ENCODE measurements around the gene DCK. TPM values are rescaled to one million over a fixed set of nuclear protein-coding genes. Genes with fewer than 3 reads are reported as not detected.
A peak's percentile ranks its signal among the peaks of the same experiment; 100 is the strongest.

Gene DCK
- total and polyA plus RNA-seq, 7 donors, result 4.3 to 12.9 (median 6.3) TPM

DNA sequence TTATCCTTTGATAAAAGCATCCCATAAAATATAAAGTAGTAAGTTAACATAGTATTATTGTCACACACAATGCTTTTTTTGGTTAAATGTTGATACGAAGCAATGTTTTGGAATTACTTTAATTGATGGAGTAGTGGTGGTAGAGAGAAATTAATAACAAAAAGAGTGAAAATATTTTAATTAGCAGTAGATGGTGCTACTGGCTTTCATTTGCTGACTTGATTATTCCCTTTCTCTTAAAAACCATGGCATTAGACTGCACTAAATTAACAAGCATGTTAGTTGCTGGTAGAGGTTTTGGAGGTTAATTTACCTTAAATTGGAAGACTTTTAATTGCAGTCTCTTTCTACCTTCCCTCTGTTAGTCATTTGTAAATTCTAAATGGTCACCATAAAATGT, 8.9 kb upstream of the DCK start:
- Histone ChIP-seq H3K27ac (no peak overlapping the region), H3K4me3 (no peak overlapping the region), H3K4me1 (no peaks in the 10 kb centered on the region), H3K9me3 (no peaks in the 10 kb centered on the region), H3K36me3 (ENCODE audit: insufficient read depth in 1 of 2, low read depth in 1 of 2) (no peaks in the 10 kb centered on the region), H3K27me3 (ENCODE audit: insufficient read depth in 3 of 3, low read length in 2 of 3) (no peaks in the 10 kb centered on the region)
- TF ChIP-seq, protein P1, sequence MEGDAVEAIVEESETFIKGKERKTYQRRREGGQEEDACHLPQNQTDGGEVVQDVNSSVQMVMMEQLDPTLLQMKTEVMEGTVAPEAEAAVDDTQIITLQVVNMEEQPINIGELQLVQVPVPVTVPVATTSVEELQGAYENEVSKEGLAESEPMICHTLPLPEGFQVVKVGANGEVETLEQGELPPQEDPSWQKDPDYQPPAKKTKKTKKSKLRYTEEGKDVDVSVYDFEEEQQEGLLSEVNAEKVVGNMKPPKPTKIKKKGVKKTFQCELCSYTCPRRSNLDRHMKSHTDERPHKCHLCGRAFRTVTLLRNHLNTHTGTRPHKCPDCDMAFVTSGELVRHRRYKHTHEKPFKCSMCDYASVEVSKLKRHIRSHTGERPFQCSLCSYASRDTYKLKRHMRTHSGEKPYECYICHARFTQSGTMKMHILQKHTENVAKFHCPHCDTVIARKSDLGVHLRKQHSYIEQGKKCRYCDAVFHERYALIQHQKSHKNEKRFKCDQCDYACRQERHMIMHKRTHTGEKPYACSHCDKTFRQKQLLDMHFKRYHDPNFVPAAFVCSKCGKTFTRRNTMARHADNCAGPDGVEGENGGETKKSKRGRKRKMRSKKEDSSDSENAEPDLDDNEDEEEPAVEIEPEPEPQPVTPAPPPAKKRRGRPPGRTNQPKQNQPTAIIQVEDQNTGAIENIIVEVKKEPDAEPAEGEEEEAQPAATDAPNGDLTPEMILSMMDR (IDR thresholded peaks at IDR 0.05), result no peak
- no peak for DNase-seq
- WGBS, 3 donors, result 88 to 93% (median 89%) methylated on average over 1 of the region's 1 CpG
- intact Hi-C loops (cut with DNase I), result no loop called here
- ATAC-seq, result no peak

DNA sequence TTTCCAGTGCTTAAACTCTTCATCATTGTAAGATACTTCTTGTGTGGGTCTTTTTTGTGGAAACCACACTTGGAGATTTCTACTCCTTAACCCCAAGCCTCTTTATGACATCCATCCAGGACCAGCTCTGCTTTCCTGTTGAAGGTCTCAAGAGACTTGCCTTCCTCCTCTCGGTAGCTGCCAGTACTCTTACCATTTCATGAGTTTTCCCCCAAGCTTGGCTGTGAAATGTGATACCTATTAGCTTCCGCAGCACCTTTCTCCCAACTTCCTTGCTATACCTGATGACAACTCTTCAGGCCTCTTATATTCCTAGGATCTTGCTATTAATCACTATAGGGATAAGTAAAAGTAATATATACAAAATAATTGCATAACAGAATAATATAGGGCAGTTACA, 1.9 kb upstream of the DCK start:
- intact Hi-C loops (cut with DNase I), result loop anchor here (5.0 to 10.0 kb wide), 4 partner anchors 89 to 304 kb away; partner anchors contain the start of genes GRSF1 (in 1 of the 2), MOB1B (in 1 of the 2) and UTP3 (in 1 of the 2)
- DNase-seq, result no peak
- Histone ChIP-seq H3K4me1 (peaks cover 26% of the 10 kb centered on the region), H3K27ac (no peak overlapping the region), H3K4me3 (no peak overlapping the region), H3K27me3 (ENCODE audit: insufficient read depth in 3 of 3, low read length in 2 of 3) (no peaks in the 10 kb centered on the region), H3K36me3 (ENCODE audit: insufficient read depth in 1 of 2, low read depth in 1 of 2) (no peaks in the 10 kb centered on the region), H3K9me3 (no peaks in the 10 kb centered on the region)
- TF ChIP-seq, protein P1 (IDR thresholded peaks at IDR 0.05), result no peak
- whole genome bisulfite sequencing, 3 donors, result 67 to 78% (median 70%) methylated on average over 2 of the region's 2 CpGs
- ATAC-seq, result no peak

DNA sequence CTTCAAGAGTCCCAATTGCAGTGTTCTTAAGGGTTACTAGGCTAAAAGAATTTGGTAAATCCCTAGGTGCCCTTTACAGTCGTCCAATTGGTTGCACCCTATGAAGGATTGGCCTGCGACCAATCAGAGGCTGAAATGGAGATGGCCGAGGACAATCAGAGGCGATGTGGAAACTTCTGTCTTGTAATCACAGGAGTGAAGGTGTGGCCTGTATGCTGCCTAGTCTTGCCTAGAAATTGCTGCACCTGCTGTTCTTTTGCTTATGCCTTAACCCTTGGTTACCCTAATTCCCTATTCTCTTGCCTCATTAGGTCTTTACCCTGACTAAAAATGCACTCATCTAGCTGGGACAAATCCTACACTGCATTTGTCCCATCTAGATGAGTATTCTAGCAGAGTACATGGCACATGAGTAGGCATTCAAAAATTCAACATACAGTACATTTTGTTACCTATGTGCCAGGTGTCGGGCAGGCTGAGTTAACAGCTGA, 1.0 kb upstream of the DCK start:
- intact Hi-C loops (cut with DNase I), result loop anchor here (5.0 to 10.0 kb wide), 4 partner anchors 90 to 305 kb away; partner anchors contain the start of genes GRSF1 (in 1 of the 2), MOB1B (in 1 of the 2) and UTP3 (in 1 of the 2)
- peak in 1 of 4 donors; percentile 21 for ATAC-seq
- TF ChIP-seq, protein P1 (IDR thresholded peaks at IDR 0.05), result no peak

DNA sequence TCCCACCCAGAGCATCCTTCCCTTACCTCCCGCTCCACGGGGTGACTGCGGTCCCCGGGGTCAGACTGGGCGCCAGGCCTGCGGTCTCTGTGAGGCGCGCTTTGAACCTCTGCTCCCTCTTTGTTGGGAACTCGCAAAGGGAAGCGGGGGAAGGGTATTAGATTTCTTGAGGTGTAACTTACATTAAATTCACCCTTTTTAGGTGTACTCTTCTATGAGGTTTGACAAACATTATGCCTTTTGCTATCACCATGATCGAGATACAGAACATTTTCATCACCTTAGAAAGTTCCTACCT, 569 bp downstream of the DCK start:
- no peak for DNase-seq
- peak overlapping the region; percentile 86 for H3K27ac ChIP-seq
- H3K9me3 ChIP-seq, result no peaks in the 10 kb centered on the region
- intact Hi-C loops (cut with DNase I), result loop anchor here (5.0 to 10.0 kb wide), 4 partner anchors 92 to 307 kb away; partner anchors contain the start of genes GRSF1 (in 1 of the 2), MOB1B (in 1 of the 2) and UTP3 (in 1 of the 2)
- TF ChIP-seq, protein P1 (IDR thresholded peaks at IDR 0.05), result no peak
- H3K27me3 ChIP-seq (ENCODE audit: insufficient read depth in 3 of 3, low read length in 2 of 3), result no peaks in the 10 kb centered on the region
- H3K4me1 ChIP-seq, result peaks cover 26% of the 10 kb centered on the region
- H3K4me3 ChIP-seq, result peak overlapping the region; percentile 92
- H3K36me3 ChIP-seq (ENCODE audit: insufficient read depth in 1 of 2, low read depth in 1 of 2), result peaks cover 0 to 8% of the 10 kb centered on the region in 2 donors
- ATAC-seq, result no peak
- WGBS, 3 donors, result 3 to 4% (median 3%) methylated on average over 11 of the region's 11 CpGs

More for the DNA sequence above, 1.0 kb upstream of the DCK start:
- Histone ChIP-seq H3K9me3 (no peaks in the 10 kb centered on the region), H3K36me3 (ENCODE audit: insufficient read depth in 1 of 2, low read depth in 1 of 2) (no peaks in the 10 kb centered on the region), H3K27me3 (ENCODE audit: insufficient read depth in 3 of 3, low read length in 2 of 3) (no peaks in the 10 kb centered on the region), H3K4me1 (peaks cover 26% of the 10 kb centered on the region), H3K27ac (peak overlapping the region; percentile 86), H3K4me3 (peak overlapping the region; percentile 92)
- no peak for DNase-seq
- WGBS, 3 donors, result 61 to 76% (median 64%) methylated on average over 5 of the region's 5 CpGs
